ENCODE measurements around the gene ATP1A2. TPM values are rescaled to one million over a fixed set of nuclear protein-coding genes. Genes with fewer than 3 reads are reported as not detected.
A peak's percentile ranks its signal among the peaks of the same experiment; 100 is the strongest.

The ATP1A2 gene
- total and polyA plus RNA-seq, 4 donors: 0.09 to 1.5 (median 0.29) TPM

GRCh38 chr1:160070243-160071163 is 45.1 kb upstream of the ATP1A2 start:
- no peak for TF ChIP-seq REST (IDR thresholded peaks at IDR 0.05)
- TF ChIP-seq RXRA (IDR thresholded peaks at IDR 0.05): no peak
- TF ChIP-seq HNF4A (conservative IDR thresholded peaks at IDR 0.05): no peak
- TF ChIP-seq EGR1 (IDR thresholded peaks at IDR 0.05; ENCODE audit: low read depth in 2 of 2): no peak
- TF ChIP-seq ZBTB33 (IDR thresholded peaks at IDR 0.05): no peak
- TF ChIP-seq NR2F2 (IDR thresholded peaks at IDR 0.05): no peak
- TF ChIP-seq YY1 (IDR thresholded peaks at IDR 0.05): no peak
- TF ChIP-seq TAF1 (conservative IDR thresholded peaks at IDR 0.05): no peak
- TF ChIP-seq GABPA (IDR thresholded peaks at IDR 0.05 in 1 of 2, conservative IDR thresholded peaks at IDR 0.05 in 1 of 2): no peak
- TF ChIP-seq CTCF (IDR thresholded peaks at IDR 0.05; ENCODE audit: low read depth, low read length, missing input control): no peak
- no peak for TF ChIP-seq SP1 (IDR thresholded peaks at IDR 0.05)
- no peak for TF ChIP-seq FOXA2 (IDR thresholded peaks at IDR 0.05)
- no peak for TF ChIP-seq JUND (IDR thresholded peaks at IDR 0.05)
- no peak for TF ChIP-seq RAD21 (IDR thresholded peaks at IDR 0.05)
- TF ChIP-seq FOXA1 (IDR thresholded peaks at IDR 0.05): no peak
- no peak for TF ChIP-seq HNF4G (IDR thresholded peaks at IDR 0.05)
- no peak for TF ChIP-seq ATF3 (IDR thresholded peaks at IDR 0.05)
- no peak for TF ChIP-seq MAX (IDR thresholded peaks at IDR 0.05)
- Histone ChIP-seq H3K27ac (ENCODE audit: low read depth in 1 of 2, low read length in 2 of 2) (no peak overlapping the region), H3K9ac (ENCODE audit: low read depth in 1 of 2, low read length in 2 of 2) (no peak overlapping the region), H3K4me3 (ENCODE audit: low read depth in 1 of 3, low read length in 3 of 3) (peak overlapping the region in 2 of 3 donors; percentile 36 to 41), H3K36me3 (ENCODE audit: control insufficient read depth in 4 of 4, insufficient read depth in 3 of 4, low read depth in 1 of 4, low read length in 3 of 4) (no peaks in the 10 kb centered on the region), H3K27me3 (ENCODE audit: control insufficient read depth in 4 of 4, insufficient read depth in 4 of 4, low read length in 3 of 4) (no peaks in the 10 kb centered on the region), H3K9me3 (ENCODE audit: control insufficient read depth in 4 of 4, low read length in 3 of 4) (no peaks in the 10 kb centered on the region), H3K4me1 (ENCODE audit: control insufficient read depth in 4 of 4, insufficient read depth in 4 of 4, low read length in 3 of 4) (peaks cover 0 to 6% (median 3%) of the 10 kb centered on the region in 4 donors)
- WGBS: 5% methylated on average over 46 of the region's 46 CpGs
- peak; percentile 58 for DNase-seq (ENCODE audit: low spot score)
